Osteocyte (in vitro differentiated cells): ENCODE measurements around the gene MYO7B. TPM values are rescaled to one million over a fixed set of nuclear protein-coding genes. Genes with fewer than 3 reads are reported as not detected.

Source experiments
- DNase-seq: peaks from one replicate; pipeline ENCODE4 v3.0.0; 2021; ENCODE audit warnings: mixed read lengths; ENCODE audit not compliant: unreplicated experiment; ENCODE audit errors: extremely low spot score
- H3K27ac Mint-ChIP-seq: one replicate; pipeline ENCODE4 v1.8.0; 2021; ENCODE audit warnings: mild to moderate bottlenecking, mixed read lengths; ENCODE audit not compliant: unreplicated experiment
- H3K27me3 Mint-ChIP-seq: one replicate; pipeline ENCODE4 v1.8.0; 2021; ENCODE audit warnings: mixed read lengths; ENCODE audit not compliant: unreplicated experiment
- H3K36me3 Mint-ChIP-seq: one replicate; pipeline ENCODE4 v1.8.0; 2021; ENCODE audit warnings: mixed read lengths; ENCODE audit not compliant: unreplicated experiment
- H3K4me1 Mint-ChIP-seq: one replicate; pipeline ENCODE4 v1.8.0; 2021; ENCODE audit warnings: mixed read lengths; ENCODE audit not compliant: unreplicated experiment
- H3K4me3 Mint-ChIP-seq: one replicate; pipeline ENCODE4 v1.8.0; 2021; ENCODE audit warnings: mild to moderate bottlenecking, moderate library complexity, mixed read lengths; ENCODE audit not compliant: unreplicated experiment
- H3K9me3 Mint-ChIP-seq: one replicate; pipeline ENCODE4 v1.8.0; 2021; ENCODE audit warnings: mixed read lengths; ENCODE audit not compliant: unreplicated experiment
- CTCF ChIP-seq: fragments of 200-600 bp; sonication (generic); IDR thresholded peaks from 2 replicates; pipeline ENCODE4 v1.5.0; 2021; ENCODE audit warnings: antibody characterized with exemption, mild to moderate bottlenecking, moderate library complexity
- total RNA-seq: library from RNA; stranded (reverse); gene quantifications from 2 replicates; pipeline ENCODE4 v1.2.1, GENCODE V29; 2021

Gene MYO7B
- total RNA-seq, 1 donor from 2014 or later, result not detected

- no peaks in the 10 kb centered on the region for H3K9me3 Mint-ChIP-seq
- TF ChIP-seq CTCF, result no peak
- H3K27me3 Mint-ChIP-seq, result no peaks in the 10 kb centered on the region
- H3K27ac Mint-ChIP-seq, result no peak overlapping the region
- H3K36me3 Mint-ChIP-seq, result peaks cover 41% of the 10 kb centered on the region
- H3K4me1 Mint-ChIP-seq, result peaks cover 38% of the 10 kb centered on the region
- no peak overlapping the region for H3K4me3 Mint-ChIP-seq
- DNase-seq, result no peak
These were observed 21.0 kb upstream of the MYO7B start for GRCh38 chr2:127514485-127514884.

GRCh38 chr2:127515383-127515915, 20.0 kb upstream of the MYO7B start:
- no peaks in the 10 kb centered on the region for H3K27me3 Mint-ChIP-seq
- no peaks in the 10 kb centered on the region for H3K9me3 Mint-ChIP-seq
- H3K36me3 Mint-ChIP-seq, result peaks cover 48% of the 10 kb centered on the region
- peak overlapping the region; percentile 72 for H3K27ac Mint-ChIP-seq
- no peak for DNase-seq
- H3K4me3 Mint-ChIP-seq, result no peak overlapping the region
- peaks cover 30% of the 10 kb centered on the region for H3K4me1 Mint-ChIP-seq
- no peak for TF ChIP-seq CTCF

GRCh38 chr2:127516041-127516762, 19.3 kb upstream of the MYO7B start:
- Mint-ChIP-seq H3K9me3 (no peaks in the 10 kb centered on the region), H3K36me3 (peaks cover 46% of the 10 kb centered on the region), H3K4me3 (no peak overlapping the region), H3K27ac (peak overlapping the region; percentile 72), H3K27me3 (no peaks in the 10 kb centered on the region), H3K4me1 (peaks cover 30% of the 10 kb centered on the region)
- TF ChIP-seq CTCF, result no peak
- DNase-seq, result no peak

GRCh38 chr2:127517465-127517864, 18.0 kb upstream of the MYO7B start:
- Mint-ChIP-seq H3K9me3 (no peaks in the 10 kb centered on the region), H3K4me1 (peaks cover 21% of the 10 kb centered on the region), H3K27me3 (no peaks in the 10 kb centered on the region), H3K36me3 (peaks cover 53% of the 10 kb centered on the region), H3K4me3 (no peak overlapping the region), H3K27ac (no peak overlapping the region)
- no peak for TF ChIP-seq CTCF
- DNase-seq, result no peak

- peaks cover 18% of the 10 kb centered on the region for H3K4me1 Mint-ChIP-seq
- TF ChIP-seq CTCF, result no peak
- no peak for DNase-seq
- no peaks in the 10 kb centered on the region for H3K9me3 Mint-ChIP-seq
- no peak overlapping the region for H3K27ac Mint-ChIP-seq
- H3K27me3 Mint-ChIP-seq, result no peaks in the 10 kb centered on the region
- peaks cover 44% of the 10 kb centered on the region for H3K36me3 Mint-ChIP-seq
- no peak overlapping the region for H3K4me3 Mint-ChIP-seq
These were observed 15.1 kb upstream of the MYO7B start for GRCh38 chr2:127520424-127520823.
